Measurements from ENCODE around the gene FAM131A. TPM values are rescaled to one million over a fixed set of nuclear protein-coding genes. Genes with fewer than 3 reads are reported as not detected.

FAM131A gene
- total RNA-seq, 4 donors from 2014 or later, result 19.1 to 30.8 (median 25.9) TPM

DNA sequence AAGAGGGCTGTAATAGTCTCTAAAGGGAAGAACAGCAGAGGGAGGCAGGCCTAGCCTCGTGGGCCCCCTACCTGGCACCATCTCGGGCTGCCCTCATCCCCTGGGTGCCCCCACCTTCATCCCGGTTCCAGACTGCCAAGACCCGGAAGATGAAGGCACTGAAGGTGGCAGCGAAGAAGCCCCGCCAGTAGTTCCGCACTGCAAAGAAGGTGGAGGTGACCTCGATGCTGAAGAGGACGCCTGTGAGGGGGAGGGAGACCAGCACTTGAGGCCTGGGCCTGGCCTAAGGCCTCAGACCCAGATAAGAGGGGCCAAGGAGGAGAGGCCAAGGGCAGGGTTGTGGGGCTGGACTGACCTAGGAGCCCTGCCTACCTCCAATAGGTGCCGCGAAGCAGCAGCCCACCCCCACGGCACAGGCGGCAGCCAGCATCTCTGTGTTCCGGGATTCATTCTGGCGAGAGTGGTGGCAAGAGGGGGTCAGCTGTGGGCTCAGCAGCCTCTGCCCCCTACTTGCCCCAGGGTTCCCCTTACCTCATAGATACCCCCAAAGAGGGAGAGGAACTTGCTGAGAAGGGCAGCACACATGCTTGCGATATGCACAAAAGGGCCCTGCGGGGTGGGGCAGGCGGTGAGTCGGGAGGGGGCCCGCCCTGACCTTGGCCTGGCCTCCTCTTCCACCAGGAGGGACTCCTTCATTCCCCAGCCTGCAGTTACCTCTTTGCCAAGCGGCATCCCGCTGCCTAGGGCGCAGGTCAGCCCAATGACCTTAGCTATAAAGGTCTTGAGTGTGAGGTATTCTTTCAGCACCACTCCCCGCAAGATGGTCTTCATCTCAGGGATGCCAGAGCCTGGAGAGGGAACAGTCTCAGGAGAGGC is 20.1 kb downstream of the FAM131A start:
- DNase-seq (ENCODE audit: low spot score), result no peak
- no peak for TF ChIP-seq CTCF (IDR thresholded peaks at IDR 0.05)
- no peak for ATAC-seq (ENCODE audit: low FRiP score)

DNA sequence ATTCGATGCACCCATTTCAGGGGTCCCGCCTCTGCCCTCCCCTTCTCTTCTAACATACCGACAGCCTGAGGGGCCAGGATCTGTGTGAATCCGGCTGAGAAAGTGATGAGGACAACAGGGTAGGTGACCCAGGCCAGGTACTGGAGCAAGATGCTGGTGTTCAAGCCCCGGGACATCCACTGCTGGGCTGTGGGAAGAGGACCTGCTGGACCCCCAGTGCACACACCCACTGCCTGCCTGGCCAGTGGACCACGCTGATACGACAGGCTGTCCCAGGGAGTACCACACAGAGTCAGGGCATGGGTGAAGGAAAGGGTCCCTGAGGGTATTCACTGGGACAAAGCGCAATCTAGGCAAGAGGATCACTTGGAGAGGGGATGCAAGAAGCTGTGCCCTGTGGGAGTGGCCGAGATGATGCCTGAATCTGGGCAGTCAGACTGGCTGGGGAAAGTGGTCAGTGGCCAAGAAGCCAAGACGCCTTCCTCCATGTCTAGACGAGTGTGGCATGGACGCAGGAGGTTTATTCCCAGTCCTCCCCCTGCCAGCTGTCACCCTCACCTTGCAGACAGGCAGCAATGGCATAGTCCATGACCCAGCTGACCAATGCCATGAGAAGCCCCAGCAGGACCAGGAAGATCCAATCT is 20.8 kb downstream of the FAM131A start:
- DNase-seq (ENCODE audit: low spot score), result no peak
- ATAC-seq (ENCODE audit: low FRiP score), result no peak
- TF ChIP-seq CTCF (IDR thresholded peaks at IDR 0.05), result no peak

DNA sequence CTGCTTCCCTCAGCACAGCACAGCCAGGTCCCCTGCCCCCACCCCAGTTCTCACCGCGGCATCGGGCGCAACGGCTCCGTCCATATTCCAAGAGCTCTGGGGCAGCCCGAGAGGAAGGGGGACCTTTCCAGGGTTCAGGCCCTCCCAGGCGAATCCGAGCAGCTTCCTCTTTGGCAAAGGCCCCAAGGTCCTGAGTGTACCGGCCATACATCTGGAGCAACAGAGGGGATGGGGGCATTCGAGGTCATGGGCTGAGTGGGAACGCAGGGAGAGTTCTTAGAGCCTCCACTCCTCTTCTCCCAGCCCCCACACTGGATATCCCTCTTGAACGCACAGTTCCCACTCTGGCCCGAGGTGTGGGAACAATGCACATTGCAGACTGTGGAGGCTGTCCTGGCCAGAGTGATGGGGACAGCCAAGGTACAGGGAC is 21.5 kb downstream of the FAM131A start:
- no peak for TF ChIP-seq CTCF (IDR thresholded peaks at IDR 0.05)
- ATAC-seq (ENCODE audit: low FRiP score), result no peak
- no peak for DNase-seq (ENCODE audit: low spot score)

GRCh38 chr3:184359610-184360009 is 22.2 kb downstream of the FAM131A start:
- TF ChIP-seq CTCF (IDR thresholded peaks at IDR 0.05), result no peak
- no peak for ATAC-seq (ENCODE audit: low FRiP score)

DNA sequence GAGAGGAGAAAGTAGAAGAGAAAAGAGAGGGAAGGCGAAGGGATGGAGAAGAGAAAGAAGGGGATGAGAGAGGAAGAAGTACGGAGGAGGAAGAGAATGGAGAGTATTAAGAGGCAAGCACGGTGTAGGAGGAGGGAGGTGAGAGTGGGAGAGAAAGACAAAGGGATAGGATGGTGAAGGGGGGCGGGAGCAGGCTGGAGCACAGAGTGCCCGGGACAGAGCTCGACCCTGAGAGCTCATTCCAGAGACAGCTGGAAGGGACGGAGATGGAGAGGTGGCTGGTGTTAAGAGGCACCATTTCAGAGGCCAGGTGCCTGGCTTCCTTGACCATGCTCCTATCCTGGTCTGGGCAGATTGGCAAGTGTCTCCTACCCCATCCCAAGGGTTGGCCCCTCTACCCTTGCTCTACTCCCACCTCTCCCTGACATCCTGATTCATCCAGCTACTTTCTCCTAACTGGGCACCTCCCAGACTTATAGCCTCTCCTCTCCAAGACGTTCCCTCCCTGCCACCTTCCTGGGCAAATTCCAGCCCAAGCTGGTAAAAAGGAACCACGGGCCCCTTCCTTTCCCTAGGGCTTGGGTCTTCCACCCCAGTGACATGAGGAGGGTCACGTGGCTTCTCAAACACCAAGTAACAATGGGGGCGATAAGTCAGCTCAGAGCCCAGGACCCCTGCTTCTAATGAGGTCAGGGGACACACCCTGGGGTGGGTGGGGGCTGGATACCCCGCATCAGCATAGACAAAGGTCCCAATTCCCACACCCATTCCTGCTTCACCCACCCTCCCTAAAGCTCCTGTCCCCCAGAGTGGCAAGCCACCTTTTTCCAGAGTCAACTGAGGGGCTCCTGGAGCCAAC is 22.9 kb downstream of the FAM131A start:
- TF ChIP-seq CTCF (IDR thresholded peaks at IDR 0.05), result no peak
- DNase-seq (ENCODE audit: low spot score) (no peak), ATAC-seq (ENCODE audit: low FRiP score) (no peak)

More at GRCh38 chr3:184359610-184360009, 22.2 kb downstream of the FAM131A start:
- DNase-seq (ENCODE audit: low spot score), result no peak

- no peak for TF ChIP-seq CTCF (IDR thresholded peaks at IDR 0.05)
- DNase-seq (ENCODE audit: low spot score) (no peak), ATAC-seq (ENCODE audit: low FRiP score) (no peak)
Measured at GRCh38 chr3:184360929-184361531, 23.6 kb downstream of the FAM131A start.

Measured in omental fat pad (tissue), 4 donors.